HEK293T (cell line): Measurements from ENCODE around the gene CFAP119.

Experiments
- CTCF ChIA-PET: fragments of 350-600 bp; formaldehyde crosslinking; extraction: SDS; loops from one replicate; lab custom pipeline; 2021; ENCODE audit warnings: antibody characterized with exemption, inconsistent platforms; lab: Yijun Ruan, JAX
- POLR2A ChIA-PET: fragments of 350-600 bp; formaldehyde crosslinking; extraction: SDS; loops from one replicate; lab custom pipeline; 2020; ENCODE audit warnings: antibody characterized with exemption, inconsistent platforms; lab: Yijun Ruan, JAX
- DNase-seq: peaks from one replicate; pipeline ENCODE4 v3.0.0; 2012; ENCODE audit warnings: mixed read lengths; ENCODE audit errors: extremely low spot score
- ARNT ChIP-seq: fragments of 450-650 bp; IDR thresholded peaks from 2 replicates; pipeline ENCODE4 v1.6.1; 2017; ENCODE audit warnings: mild to moderate bottlenecking
- BHLHE40 ChIP-seq: fragments of 450-650 bp; IDR thresholded peaks from 2 replicates; pipeline ENCODE4 v1.6.1; 2016; ENCODE audit warnings: mild to moderate bottlenecking, moderate library complexity, borderline replicate concordance
- CTBP1 ChIP-seq: fragments of 450-650 bp; IDR thresholded peaks from 2 replicates; pipeline ENCODE4 v1.6.1; 2016; ENCODE audit warnings: borderline replicate concordance
- ELF4 ChIP-seq: fragments of 450-650 bp; IDR thresholded peaks from 2 replicates; pipeline ENCODE4 v1.6.1; 2017; ENCODE audit warnings: antibody characterized with exemption
- FOXA1 ChIP-seq: fragments of 450-650 bp; IDR thresholded peaks from 2 replicates; pipeline ENCODE4 v1.6.1; 2016; ENCODE audit warnings: mild to moderate bottlenecking
- FOXK2 ChIP-seq: fragments of 450-650 bp; IDR thresholded peaks from 2 replicates; pipeline ENCODE4 v1.6.1; 2016; ENCODE audit warnings: mild to moderate bottlenecking
- FOXM1 ChIP-seq: fragments of 450-650 bp; IDR thresholded peaks from 2 replicates; pipeline ENCODE4 v1.6.1; 2017; ENCODE audit warnings: mild to moderate bottlenecking, borderline replicate concordance
- HDGF ChIP-seq: fragments of 450-650 bp; IDR thresholded peaks from 2 replicates; pipeline ENCODE4 v1.6.1; 2017; ENCODE audit warnings: antibody characterized with exemption, borderline replicate concordance
- L3MBTL2 ChIP-seq: fragments of 450-650 bp; conservative IDR thresholded peaks from 2 replicates; pipeline ENCODE4 v1.6.1; 2016; ENCODE audit warnings: mild to moderate bottlenecking
- LEF1 ChIP-seq: fragments of 450-650 bp; IDR thresholded peaks from 2 replicates; pipeline ENCODE4 v1.6.1; 2017; ENCODE audit warnings: mild to moderate bottlenecking, borderline replicate concordance
- NFRKB ChIP-seq: fragments of 450-650 bp; IDR thresholded peaks from 2 replicates; pipeline ENCODE4 v1.6.1; 2016; ENCODE audit warnings: mild to moderate bottlenecking, moderate library complexity
- PKNOX1 ChIP-seq: fragments of 450-650 bp; IDR thresholded peaks from 2 replicates; pipeline ENCODE4 v1.6.1; 2016
- SP1 ChIP-seq: fragments of 450-650 bp; IDR thresholded peaks from 2 replicates; pipeline ENCODE4 v1.6.1; 2017
- SUZ12 ChIP-seq: fragments of 450-650 bp; IDR thresholded peaks from 2 replicates; pipeline ENCODE4 v1.6.1; 2016; ENCODE audit warnings: mild to moderate bottlenecking
- TARDBP ChIP-seq: fragments of 450-650 bp; IDR thresholded peaks from 2 replicates; pipeline ENCODE4 v1.6.1; 2016
- ZNF384 ChIP-seq: fragments of 450-650 bp; IDR thresholded peaks from 2 replicates; pipeline ENCODE4 v1.6.1; 2016

Gene CFAP119

DNA sequence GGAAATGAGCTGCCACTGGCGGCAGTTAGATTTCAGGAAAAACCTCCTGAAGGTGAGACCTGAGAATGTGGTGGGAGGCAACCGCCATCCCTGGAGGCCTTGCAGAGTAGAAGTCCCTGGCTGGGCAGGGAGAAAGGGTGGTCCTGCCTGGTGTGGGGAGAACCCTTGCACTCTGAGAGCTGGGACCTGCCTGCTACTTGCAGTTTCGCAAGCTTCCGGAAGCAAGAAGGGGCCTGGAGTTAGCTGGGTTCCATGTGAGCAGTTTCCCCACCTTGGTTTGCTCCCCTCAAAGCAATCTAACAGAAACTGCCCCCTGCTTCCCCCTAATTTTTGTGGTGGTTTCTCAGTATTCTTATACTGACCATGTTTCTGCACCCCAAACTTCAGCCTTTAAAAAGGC is 18.7 kb upstream of the CFAP119 start:
- TF ChIP-seq FOXM1 (no peak), SUZ12 (no peak), SP1 (no peak), ZNF384 (no peak), FOXK2 (no peak), TARDBP (no peak), ELF4 (no peak)
- ChIA-PET CTCF (no interaction called here), POLR2A (interaction anchor here (0.7 to 22.0 kb wide), 4 partner anchors 10 to 29 kb away, joined by 3 to 599 read pairs (median 10); no protein-coding TSS in a partner anchor)
- DNase-seq, result no peak

DNA sequence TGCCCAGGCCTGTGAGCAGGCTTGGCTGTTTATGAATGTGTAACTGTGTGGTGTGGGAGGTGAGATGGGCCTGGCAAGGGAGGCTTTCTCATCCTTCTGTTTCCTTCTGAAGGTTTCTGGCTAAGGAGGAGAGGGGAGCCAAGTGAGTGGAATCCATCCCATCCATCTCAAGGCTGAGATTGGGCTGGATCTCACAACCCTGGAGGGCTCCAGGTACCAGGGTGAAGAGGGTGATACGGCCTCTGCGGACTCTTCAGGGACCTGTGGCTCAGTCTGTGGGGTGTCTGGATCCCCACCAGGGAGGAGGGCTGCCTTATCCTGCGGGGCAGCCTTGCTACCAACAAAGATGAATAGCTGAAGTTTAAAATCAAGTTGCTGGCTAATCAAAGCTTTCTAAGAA is 18.2 kb upstream of the CFAP119 start:
- TF ChIP-seq SUZ12, result no peak
- ChIA-PET CTCF (no interaction called here), POLR2A (interaction anchor here (0.7 to 22.0 kb wide), 4 partner anchors 10 to 29 kb away, joined by 3 to 599 read pairs (median 10); no protein-coding TSS in a partner anchor)
- DNase-seq, result no peak

DNA sequence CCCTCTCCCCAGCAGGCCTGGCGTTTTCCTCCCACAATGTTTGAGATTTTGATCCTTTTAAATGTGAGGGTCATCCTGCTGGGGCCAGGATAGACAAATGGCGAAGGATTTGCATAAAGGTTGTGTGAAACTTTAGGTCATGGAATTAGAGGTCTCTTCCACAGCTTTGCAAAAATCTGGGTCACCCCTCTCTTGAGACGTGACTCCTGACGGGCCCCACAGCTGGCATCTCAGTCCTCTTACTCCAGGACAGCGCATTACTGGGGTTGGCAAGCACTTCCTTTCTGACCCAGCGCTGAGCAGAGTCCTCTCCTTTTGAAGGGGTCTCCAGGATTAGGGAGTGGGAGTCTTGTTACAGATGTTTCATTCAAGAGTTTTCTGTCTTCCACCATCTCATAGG is 17.7 kb upstream of the CFAP119 start:
- no peak for DNase-seq
- POLR2A ChIA-PET, result interaction anchor here (1.4 to 22.0 kb wide), 4 partner anchors 9 to 58 kb away, joined by 3 to 599 read pairs (median 18); partner anchors contain the start of gene PHKG2
- TF ChIP-seq L3MBTL2 (no peak), NFRKB (no peak), ELF4 (no peak), FOXA1 (no peak), SP1 (no peak), HDGF (no peak), PKNOX1 (no peak), ZNF384 (no peak), LEF1 (no peak), FOXM1 (no peak), BHLHE40 (no peak), TARDBP (no peak), SUZ12 (no peak), CTBP1 (no peak), ARNT (no peak), FOXK2 (no peak)
- CTCF ChIA-PET, result no interaction called here

- ChIA-PET POLR2A (interaction anchor here (0.7 to 22.0 kb wide), 14 partner anchors 8 to 401 kb away, joined by 3 to 599 read pairs (median 6); partner anchors contain the start of genes BCL7C, FUS, PHKG2 and ZNF629), CTCF (interaction anchor here (0.6 to 1.6 kb wide), 4 partner anchors 21 to 117 kb away, joined by 3 to 7 read pairs (median 4); no protein-coding TSS in a partner anchor)
- DNase-seq, result no peak
- TF ChIP-seq ZNF384, result no peak
- no peak for TF ChIP-seq SP1
- no peak for TF ChIP-seq LEF1
These were observed 16.8 kb upstream of the CFAP119 start for GRCh38 chr16:30778549-30779244.

GRCh38 chr16:30777591-30778297 is 15.9 kb upstream of the CFAP119 start:
- TF ChIP-seq FOXK2 (no peak), L3MBTL2 (no peak), LEF1 (no peak), SP1 (no peak), FOXA1 (no peak), NFRKB (no peak), BHLHE40 (no peak), SUZ12 (no peak), ARNT (no peak), ELF4 (no peak), TARDBP (no peak), PKNOX1 (no peak), FOXM1 (no peak), CTBP1 (no peak), HDGF (no peak)
- ChIA-PET CTCF (interaction anchor here (0.8 to 1.6 kb wide), 5 partner anchors 22 to 67 kb away, joined by 3 to 7 read pairs (median 3); no protein-coding TSS in a partner anchor), POLR2A (interaction anchor here (0.7 to 22.0 kb wide), 15 partner anchors 8 to 402 kb away, joined by 3 to 599 read pairs (median 6); partner anchors contain the start of genes BCL7C, FUS, PHKG2 and ZNF629)
- no peak for DNase-seq

- CTCF ChIA-PET, result interaction anchor here (0.6 to 1.0 kb wide), 2 partner anchors 39 to 69 kb away, joined by 4 to 5 read pairs; no protein-coding TSS in a partner anchor
- POLR2A ChIA-PET, result interaction anchor here (0.5 to 22.0 kb wide), 26 partner anchors 8 to 346 kb away, joined by 3 to 599 read pairs (median 4); partner anchors contain the start of genes CFAP119, CTF1, DCTPP1 and PHKG2
- TF ChIP-seq ELF4, result peak; percentile 74; the same call in 1 of the 2 replicates
- peak; percentile 85 for TF ChIP-seq L3MBTL2
- no peak; the same call in 1 of the 2 replicates for TF ChIP-seq HDGF
- TF ChIP-seq SUZ12, result no peak
- DNase-seq, result peak; percentile 97
These were observed 13.7 kb upstream of the CFAP119 start for GRCh38 chr16:30775392-30776188.
